ENCODE measurements around the gene WSB2.
"Not testable (repeated sequence)": the region's sequence is repeated elsewhere in the genome, so short reads cannot be mapped to it uniquely, and the experiment has no call there.

Gene WSB2

GRCh38 chr12:118034429-118035189 lies 26.4 kb downstream of the WSB2 start:
- no peak for DNase-seq

- no peak for DNase-seq
Observed at GRCh38 chr12:118033902-118034301, 27.1 kb downstream of the WSB2 start.

- DNase-seq = no peak
Observed at GRCh38 chr12:118033323-118033722, 27.7 kb downstream of the WSB2 start.

- no peak for DNase-seq
Observed at GRCh38 chr12:118032188-118032587, 28.8 kb downstream of the WSB2 start.

- no peak for DNase-seq
Observed at GRCh38 chr12:118029166-118029565, 31.8 kb downstream of the WSB2 start.

- DNase-seq = peak in 1 of 2 donors; percentile 56
Observed at GRCh38 chr12:118025168-118025567, 35.8 kb downstream of the WSB2 start.

GRCh38 chr12:118023301-118023860 lies 37.6 kb downstream of the WSB2 start:
- DNase-seq = no peak

GRCh38 chr12:118022728-118023109 lies 38.3 kb downstream of the WSB2 start:
- DNase-seq = no peak

- not testable (repeated sequence) for DNase-seq
Observed at GRCh38 chr12:118022097-118022727, 38.8 kb downstream of the WSB2 start.

GRCh38 chr12:118020036-118020435 lies 40.9 kb downstream of the WSB2 start:
- no peak for DNase-seq

- no peak for DNase-seq
Observed at GRCh38 chr12:118017926-118018325, 43.1 kb downstream of the WSB2 start.

GRCh38 chr12:118016424-118017264 lies 44.3 kb downstream of the WSB2 start, which contains the start of gene RFC5:
Gene RFC5 (plus strand): TSS chr12:118016703. CDS start chr12:118016828, 125 bp downstream.
- peak; percentile 89 to 96 for DNase-seq

- DNase-seq = no peak
Observed at GRCh38 chr12:118015944-118016343, 45.0 kb downstream of the WSB2 start.

GRCh38 chr12:118015306-118015705 lies 45.7 kb downstream of the WSB2 start:
- DNase-seq = no peak

GRCh38 chr12:118013283-118013682 lies 47.7 kb downstream of the WSB2 start:
- no peak for DNase-seq

GRCh38 chr12:118011961-118012360 lies 49.0 kb downstream of the WSB2 start:
- DNase-seq = no peak

GRCh38 chr12:118011377-118011776 lies 49.6 kb downstream of the WSB2 start:
- DNase-seq = no peak

- no peak for DNase-seq
Observed at GRCh38 chr12:118010903-118011302, 50.1 kb downstream of the WSB2 start.

- DNase-seq = not testable (repeated sequence)
Observed at GRCh38 chr12:117999806-118000205, 61.2 kb downstream of the WSB2 start.

GRCh38 chr12:117998719-117999118 lies 62.3 kb downstream of the WSB2 start:
- DNase-seq = no peak

GRCh38 chr12:117994551-117995438 lies 66.2 kb downstream of the WSB2 start:
- no peak for DNase-seq
